NCI-H2107 treated with DMSO at 0.1 percent for 48 hours (cell line): ENCODE data around the gene IFT43.

Source experiments
- DNase-seq: peaks from one replicate; lab custom pipeline; 2025; ENCODE audit not compliant: unreplicated experiment; lab: John Stamatoyannopoulos, UW

IFT43 gene

DNA sequence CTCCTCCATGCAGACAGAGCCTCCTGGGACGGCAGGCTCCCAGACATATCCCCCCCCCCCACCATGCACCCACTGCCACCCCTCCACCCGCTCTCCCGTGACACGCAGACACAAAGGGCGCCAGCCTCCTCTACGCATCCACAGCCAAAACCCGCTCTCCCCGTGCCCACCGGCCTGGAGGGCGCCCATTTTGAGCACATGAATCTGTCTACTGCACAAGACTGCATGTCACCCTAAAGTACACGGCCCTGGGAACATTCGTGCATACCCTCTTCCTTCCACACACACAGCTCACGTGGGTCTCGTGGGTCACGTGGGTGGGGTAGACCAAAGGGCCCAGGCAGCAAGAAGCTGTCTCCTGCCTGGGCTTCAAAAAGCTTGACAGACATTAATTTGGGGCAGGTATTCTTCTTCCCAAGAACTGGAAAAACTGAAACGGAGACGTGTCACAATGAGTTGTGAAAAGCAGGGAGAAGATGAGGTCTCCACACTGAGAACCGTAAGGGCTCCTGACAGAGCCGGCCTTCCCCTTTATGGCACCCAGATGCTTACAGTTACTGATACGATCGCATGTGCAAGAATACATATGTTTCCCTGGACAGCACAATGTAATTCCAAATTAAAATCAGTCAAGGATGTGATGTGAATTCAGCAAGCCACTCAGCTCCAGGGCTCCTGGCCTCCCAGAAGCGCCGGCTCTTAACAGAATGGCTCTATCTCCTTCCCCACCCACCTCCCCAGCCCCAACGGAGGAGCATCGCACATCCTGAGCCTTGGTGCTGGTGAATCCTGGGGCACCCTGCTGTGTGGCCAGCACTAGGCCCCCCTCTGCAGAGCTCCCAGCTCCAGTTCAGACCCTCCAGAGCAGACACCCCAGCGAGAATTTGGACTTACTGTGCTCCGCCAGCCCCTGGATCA is 5.7 kb upstream of the IFT43 start:
- no peak for DNase-seq

- DNase-seq: no peak
These were observed 4.7 kb upstream of the IFT43 start for GRCh38 chr14:75980856-75981255.

DNA sequence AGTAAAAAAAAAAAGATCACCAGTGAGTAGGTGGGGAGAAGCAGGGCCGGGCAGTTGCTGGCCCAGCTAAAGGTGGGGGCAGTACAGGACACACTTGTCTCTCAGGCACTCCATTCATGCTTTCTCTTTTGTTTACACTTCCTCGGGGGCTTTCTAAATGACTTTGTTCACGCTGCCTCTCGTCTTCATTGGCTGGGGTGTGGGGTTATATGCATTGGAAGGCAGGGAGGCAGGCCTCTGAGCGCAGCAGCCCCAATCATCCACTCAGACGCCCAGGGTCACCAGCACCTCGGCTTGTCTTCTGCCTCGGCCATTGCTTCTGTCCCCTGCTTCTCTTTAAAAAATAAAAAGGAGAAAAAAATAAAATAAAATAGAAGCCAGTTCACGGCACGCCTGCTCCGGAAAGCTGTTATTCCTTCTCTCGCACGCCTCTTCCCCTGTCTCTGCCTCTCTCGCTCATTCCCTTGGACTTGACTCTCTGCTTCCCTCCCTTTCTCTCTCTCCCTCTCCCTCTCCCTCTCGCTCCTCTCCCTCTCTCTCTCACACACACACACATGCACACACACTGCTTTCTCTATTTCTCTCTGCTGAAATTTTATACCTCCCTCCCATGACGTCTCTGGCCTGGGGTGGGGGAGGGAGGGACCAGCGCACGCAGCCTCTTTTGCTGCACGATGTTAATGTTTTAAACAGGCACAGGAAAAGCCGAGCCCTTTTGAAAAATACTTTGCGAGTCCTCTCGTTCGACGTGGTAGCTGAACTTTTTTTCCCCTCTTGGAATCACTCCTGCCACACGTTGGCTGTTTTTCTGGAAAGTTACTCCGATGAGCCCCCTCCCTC is 3.9 kb upstream of the IFT43 start, which contains the start of gene TGFB3:
TSS of gene TGFB3 (minus strand) at position 570 of the 840 bp plus-strand sequence. CDS start 1,102 bp downstream, outside the sequence.
- peak; percentile 90 for DNase-seq

- DNase-seq: peak; percentile 54
These were observed 3.1 kb upstream of the IFT43 start for GRCh38 chr14:75982266-75983018.

DNA sequence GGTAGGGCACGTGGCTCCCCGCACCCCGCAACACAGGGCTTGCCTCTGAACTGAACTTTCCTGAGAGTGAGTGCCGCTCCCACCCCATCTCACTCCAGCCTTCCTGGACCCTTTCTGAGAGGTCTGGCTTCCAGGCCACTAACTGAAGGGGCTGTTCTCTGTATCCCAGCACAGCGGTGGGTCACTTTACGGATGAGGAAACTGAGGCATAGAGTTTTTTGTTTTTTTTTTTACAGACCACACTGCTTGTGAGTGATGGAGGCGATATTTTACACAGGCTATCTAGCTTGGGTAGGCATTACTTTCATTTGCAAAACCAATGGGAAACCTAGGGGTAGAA is 2.6 kb upstream of the IFT43 start:
- no peak for DNase-seq

DNA sequence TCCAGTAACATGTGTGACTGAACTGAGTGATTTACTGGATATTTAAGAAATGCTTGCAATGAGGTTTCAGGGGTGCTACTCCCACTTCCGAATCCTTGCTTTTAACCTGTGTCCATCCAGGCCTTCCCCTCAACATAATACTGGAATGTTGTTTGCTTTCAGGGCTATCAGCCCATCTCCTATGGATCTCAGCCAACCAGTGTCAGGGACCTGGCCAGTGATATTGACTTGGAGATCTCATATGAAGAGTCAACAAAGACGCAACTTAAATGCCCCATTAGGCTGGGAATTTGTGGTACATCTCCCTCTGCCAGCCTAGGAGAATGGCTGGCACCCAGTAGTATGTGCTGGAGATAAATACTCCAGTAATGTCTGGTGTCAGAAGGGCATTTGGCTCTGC is 889 bp upstream of the IFT43 start:
- no peak for DNase-seq

DNA sequence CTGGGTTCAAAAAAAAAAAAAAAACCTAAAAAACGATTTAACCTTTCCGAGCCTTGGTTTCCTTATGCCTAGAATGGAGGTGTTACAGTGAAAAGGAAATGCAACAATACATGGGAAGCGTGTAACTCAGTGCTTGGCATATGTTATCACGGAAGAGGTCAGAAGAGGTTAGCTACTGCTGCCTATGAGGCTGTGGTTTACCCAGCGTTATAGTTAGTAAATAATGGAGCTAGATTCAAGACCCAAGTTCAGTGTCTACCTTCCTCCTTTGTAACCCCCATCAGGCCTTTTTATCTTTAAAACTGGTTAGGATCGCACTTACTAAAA is 839 bp downstream of the IFT43 start:
- no peak for DNase-seq

DNA sequence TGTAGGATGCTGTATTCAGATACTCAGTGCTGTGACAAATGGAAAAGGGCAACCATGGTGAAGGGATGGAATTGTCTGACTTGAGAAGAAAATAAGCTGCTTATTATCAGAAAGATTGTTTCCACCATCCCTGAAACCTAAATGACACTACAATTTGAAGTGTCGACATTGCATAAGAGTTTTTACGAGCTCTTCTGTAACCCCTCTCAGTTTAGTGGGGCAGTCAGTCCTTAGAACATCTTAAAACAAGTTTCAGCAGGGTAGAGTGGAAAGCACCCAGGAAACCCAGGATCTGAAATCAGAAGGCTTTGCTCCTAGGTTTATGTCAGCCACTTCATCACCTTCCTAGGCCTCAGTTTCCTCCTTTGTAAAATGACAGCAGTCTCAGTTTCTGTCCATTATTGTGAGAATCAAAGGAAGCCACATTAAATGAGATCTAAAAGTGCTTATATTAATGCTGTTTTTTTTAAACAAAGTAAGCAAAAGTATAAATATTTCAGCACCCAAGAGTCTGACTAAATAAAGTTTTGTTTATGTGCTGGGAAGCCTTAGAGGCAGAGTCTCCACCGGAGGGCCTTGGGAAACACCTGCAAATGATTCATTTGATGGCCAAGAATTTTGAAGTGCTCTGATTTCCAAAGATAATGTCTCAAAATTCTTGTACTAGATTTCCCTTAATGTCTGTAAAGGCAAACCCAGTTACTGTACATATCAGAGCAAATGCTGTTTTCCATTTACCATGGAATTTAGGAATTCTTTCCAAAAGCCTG is 1.8 kb downstream of the IFT43 start:
- no peak for DNase-seq

GRCh38 chr14:75989134-75989533 is 3.6 kb downstream of the IFT43 start:
- DNase-seq: no peak

GRCh38 chr14:75990297-75990696 is 4.7 kb downstream of the IFT43 start:
- DNase-seq: no peak

- no peak for DNase-seq
These were observed 6.2 kb downstream of the IFT43 start for GRCh38 chr14:75991753-75992152.

- DNase-seq: no peak
These were observed 8.0 kb downstream of the IFT43 start for GRCh38 chr14:75993567-75994041.

- DNase-seq: no peak
These were observed 9.9 kb downstream of the IFT43 start for GRCh38 chr14:75995372-75996041.

DNA sequence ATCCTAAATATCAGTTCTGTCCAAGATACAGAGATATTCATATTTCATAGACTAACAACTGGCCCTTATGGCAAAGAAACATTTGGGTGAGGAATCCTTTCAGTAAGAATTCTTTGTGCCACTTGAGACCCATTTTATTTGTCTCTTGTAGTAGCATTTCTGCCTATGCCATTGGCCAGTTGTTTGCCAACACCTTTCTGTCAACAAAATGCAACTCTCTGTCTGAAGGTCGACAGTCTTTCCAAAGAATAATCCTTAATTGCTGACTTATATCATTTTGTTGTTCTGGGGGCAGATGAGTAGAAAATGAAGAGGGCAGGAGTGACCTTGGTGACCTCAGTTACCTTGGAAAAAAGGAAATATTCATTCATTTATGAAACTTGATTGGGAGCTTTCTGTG is 10.9 kb downstream of the IFT43 start:
- DNase-seq: no peak

DNA sequence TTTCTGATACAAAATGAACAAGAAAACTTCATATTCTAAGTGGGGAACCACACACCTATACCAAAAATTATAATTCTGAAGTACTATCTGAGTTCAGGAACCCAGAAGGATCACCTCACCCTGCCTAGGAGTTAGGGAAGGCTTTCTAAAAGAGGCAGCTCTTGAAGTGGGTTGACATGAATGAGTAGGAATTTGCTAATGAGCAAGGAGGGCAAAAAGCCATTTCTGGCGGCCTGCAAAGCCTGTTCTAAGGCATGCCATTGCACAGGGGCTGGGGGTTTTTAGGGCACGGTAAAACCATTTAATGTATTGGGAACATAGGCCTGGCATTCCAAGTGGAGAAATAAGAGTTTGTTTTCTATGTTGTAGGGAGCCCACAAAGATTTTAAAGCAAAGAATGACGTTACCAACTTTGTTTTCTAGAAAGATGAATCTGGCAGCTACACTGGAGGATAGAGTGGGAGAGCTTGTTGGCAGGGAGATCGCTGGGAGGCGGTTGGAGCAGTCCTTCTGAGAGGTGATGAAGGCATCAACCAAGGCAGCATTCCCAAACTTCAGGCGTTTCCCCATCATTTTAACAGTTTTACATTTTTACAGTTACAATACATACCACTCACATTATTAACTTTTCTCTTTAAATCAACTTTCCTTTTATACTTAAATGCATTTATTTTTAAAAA is 14.1 kb downstream of the IFT43 start:
- no peak for DNase-seq

GRCh38 chr14:76002383-76002782 is 16.8 kb downstream of the IFT43 start:
- DNase-seq: no peak

DNA sequence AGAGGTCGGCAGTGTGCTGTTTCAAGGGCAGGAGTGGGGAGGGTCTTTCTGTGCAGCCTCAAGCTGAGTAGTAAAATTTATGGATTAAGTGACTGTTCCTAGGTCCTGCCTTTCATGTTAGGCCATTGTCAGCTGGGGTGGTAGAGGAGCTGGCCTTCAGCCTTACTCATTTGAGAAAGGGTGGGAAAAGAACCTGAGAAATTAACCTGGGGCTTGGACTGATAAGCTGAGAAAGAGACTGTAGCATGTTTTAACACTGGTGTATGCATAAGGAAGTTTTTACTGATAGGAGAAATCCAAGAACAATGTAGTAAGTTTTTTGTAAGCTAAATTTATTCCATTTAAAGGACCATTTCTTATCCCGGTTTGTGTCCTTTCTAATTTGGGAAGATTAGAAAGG is 20.7 kb downstream of the IFT43 start:
- DNase-seq: no peak

DNA sequence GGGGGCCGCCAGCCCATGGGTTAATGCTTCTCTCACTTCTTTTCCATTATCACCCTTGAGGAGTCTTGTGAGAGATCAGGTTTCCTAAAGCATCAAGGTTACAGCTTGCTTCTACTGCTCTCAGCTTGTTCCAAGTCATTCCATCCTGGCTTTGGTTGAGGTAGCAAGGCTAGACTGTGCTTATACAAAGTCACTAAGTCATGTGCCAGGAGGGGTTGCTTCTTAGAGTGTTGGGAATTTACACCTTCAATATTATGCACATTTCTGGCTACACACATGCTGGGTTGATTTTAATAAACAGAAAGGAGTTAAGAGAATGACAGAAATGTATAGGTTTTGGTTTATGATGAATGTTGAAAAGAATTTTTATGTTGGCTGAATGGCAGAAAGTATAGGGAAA is 21.8 kb downstream of the IFT43 start:
- DNase-seq: no peak

GRCh38 chr14:76007852-76008251 is 22.3 kb downstream of the IFT43 start:
- no peak for DNase-seq
